GM18511 (cell line): Measurements from ENCODE around the gene LANCL1.
A peak's percentile ranks its signal among the peaks of the same experiment; 100 is the strongest.

Experiments
- ATAC-seq: cut with Tn5 transposase; IDR thresholded peaks from one replicate; pipeline ENCODE4 v1.9.1; 2021; ENCODE audit warnings: mild to moderate bottlenecking, moderate library complexity; ENCODE audit not compliant: unreplicated experiment

The LANCL1 gene

DNA sequence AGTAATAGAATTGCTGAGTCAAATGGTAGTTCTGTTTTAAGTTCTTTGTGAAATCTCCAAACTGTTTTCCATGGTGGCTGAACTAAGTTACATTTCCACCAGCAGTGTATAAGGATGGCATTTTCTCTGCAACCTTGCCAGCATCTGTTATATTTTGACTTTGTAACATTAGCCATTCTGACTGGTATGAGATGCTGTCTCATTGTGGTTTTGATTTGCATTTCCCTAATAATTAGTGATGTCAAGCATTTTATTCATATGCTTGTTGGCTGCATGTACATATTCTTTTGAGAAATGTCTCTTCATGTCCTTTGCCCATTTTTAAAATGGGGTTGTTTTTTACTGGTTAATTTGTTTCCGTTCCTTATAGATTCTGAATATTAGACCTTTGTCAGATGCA is 63.9 kb downstream of the LANCL1 start:
- no peak for ATAC-seq

DNA sequence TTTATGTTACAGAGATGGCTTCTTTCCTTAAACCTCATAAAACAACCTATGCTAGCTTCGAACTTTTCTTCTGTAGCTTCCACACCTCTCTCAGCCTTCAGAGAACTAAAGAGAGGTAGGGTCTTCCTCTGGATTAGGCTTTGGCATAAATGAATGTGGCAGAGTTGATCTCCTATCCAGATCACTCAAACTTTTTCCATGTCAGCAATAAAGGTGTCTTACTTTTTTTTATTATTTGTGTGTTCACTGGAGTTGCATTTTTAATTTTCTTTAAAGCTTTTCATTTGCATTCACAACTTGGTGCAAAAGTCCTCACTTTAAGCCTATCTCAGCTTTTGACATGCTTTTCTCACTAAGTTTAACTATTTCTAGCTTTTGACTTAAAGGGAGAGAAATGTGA is 66.0 kb downstream of the LANCL1 start:
- ATAC-seq = no peak

DNA sequence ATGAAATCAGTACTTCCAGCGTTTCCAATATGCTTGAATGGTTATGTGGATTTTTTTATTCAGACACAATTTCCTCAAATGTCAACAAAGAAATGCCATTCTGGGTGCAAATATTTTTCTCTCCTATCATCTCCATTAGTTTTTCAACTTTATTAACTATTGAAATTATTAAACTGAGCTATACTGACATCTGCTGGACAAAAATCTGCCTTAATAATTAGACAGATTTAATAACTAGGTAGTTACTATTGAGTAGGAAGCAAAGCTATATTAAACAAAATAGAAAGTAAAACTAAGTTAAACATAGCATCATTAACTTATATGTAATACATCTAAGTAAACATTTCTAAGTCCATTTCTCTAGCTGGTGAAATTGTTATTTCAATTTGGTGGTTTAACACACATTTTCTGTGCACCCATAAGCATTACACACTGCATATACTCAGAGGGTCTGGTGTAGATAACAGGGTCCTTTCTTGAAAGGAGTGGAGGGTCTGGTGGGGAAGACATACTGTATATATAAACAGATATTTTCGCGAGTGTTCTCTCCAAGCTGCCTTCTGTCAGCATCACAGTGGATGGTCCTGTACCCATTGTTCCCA is 77.0 kb downstream of the LANCL1 start:
- peak; percentile 66 for ATAC-seq

DNA sequence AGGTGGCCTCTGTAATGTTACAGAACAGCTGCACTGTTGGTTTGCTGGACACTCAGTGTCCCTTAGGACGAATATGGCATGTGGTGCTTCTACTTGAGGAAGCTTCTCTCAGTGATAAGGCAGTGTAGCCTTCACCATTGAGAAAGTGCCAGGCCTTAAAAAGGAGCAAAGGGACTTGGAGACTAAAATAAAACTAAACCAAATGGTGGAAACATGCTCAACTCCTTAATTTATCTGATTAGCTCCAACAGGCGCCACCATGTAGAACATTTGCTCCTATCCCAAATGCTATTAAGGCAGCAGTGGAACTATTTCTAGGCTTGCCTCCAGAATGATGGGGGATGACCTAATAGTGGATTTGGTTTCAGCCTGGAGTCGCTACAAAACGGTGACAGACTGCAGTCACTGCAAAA is 84.1 kb downstream of the LANCL1 start:
- ATAC-seq = no peak

DNA sequence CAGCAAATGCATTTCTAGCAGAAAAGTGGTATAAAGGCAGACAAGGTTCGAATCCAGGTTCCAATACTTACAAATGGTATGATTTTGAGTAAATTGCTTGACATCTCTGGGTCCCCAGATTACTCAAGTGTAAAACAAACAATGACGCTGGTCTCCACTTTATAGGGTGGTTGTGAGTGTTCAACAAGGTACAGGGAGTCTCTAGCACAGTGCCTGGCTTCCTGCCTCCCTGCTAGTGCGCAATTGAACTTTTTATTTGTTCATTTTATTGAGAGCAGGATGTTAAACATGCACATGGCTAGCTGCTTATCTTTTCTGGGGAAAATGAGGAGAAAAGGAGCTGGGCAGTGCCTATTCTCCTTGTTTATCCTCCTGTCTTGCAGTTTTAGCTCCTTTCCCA is 86.7 kb downstream of the LANCL1 start:
- no peak for ATAC-seq

DNA sequence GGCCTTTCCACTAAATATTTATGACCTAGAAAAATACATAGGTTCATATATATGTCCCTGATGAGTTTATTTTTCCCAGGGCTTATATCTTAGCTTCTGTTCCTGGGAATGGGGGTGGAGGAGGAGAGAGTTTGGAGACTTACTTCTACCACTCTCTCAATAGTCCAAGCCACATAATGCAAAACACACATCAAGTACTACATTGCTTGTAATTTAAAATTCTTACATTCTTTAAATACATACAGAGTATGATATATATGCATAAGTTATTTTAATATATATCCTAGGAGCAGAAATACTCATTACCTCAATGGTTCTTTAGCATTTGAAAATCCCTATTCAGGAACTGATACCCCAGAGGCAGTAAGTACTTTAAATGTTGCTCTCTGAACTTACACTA is 88.4 kb downstream of the LANCL1 start:
- no peak for ATAC-seq

DNA sequence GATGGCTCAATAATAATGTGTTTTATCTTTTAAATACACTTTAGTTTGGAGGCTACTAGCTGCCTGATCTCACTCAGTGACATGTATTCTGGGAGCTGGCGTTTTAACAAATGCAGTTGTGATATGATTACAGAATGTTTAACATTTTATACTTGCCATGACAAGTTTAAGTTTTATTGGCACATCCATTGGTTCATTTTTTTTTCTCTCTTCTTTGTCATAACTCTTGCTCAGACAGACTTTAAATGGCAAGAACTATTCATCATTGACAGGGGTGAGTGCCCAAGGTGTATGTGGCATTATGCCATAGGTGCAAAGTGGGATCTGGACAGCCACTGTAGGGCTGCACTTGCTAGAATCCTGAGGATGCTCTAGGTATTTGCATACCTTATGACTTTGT is 89.5 kb downstream of the LANCL1 start:
- no peak for ATAC-seq
